ENCODE results near the gene FLAD1. TPM values are rescaled to one million over a fixed set of nuclear protein-coding genes. Genes with fewer than 3 reads are reported as not detected.

FLAD1 gene
- total RNA-seq, 1 experiment from 2014 or later = 97.0 TPM

- H3K9me3 Mint-ChIP-seq = no peaks in the 10 kb centered on the region
- no peak overlapping the region for H3T11ph ChIP-seq (ENCODE audit: low read length)
- H3K27ac Mint-ChIP-seq = no peak overlapping the region
- H3K56ac ChIP-seq (ENCODE audit: insufficient read length, low read depth, low read length) = no peak overlapping the region
- H3K18ac ChIP-seq (ENCODE audit: insufficient read length, low read depth, low read length) = no peak overlapping the region
- WGBS (ENCODE audit: extremely low coverage, insufficient read length, low lambda C conversion rate) = no CpG with 5 or more reads among the region's 11 CpGs
- H3K79me2 ChIP-seq (ENCODE audit: insufficient read depth, low read length) = no peaks in the 10 kb centered on the region
- no peak overlapping the region for H3K4ac ChIP-seq (ENCODE audit: low read depth, low read length)
- H2BK12ac ChIP-seq (ENCODE audit: insufficient read length, low read depth, low read length) = no peak overlapping the region
- no peak overlapping the region for H4K5ac ChIP-seq (ENCODE audit: insufficient read length, low read depth, low read length)
- H3K4me3 Mint-ChIP-seq = no peak overlapping the region
- no peak for DNase-seq
- no peaks in the 10 kb centered on the region for H3K27me3 ChIP-seq (ENCODE audit: insufficient read depth, low read length)
- TF ChIP-seq CTCF (conservative IDR thresholded peaks at IDR 0.05) = no peak
- peaks cover 2 to 15% (median 10%) of the 10 kb centered on the region in 3 experiments; a peak in 6 of 7 replicates for H3K36me3 Mint-ChIP-seq (ENCODE audit: insufficient read depth in 1 of 3, low read depth in 3 of 3)
- H2BK15ac ChIP-seq (ENCODE audit: low read depth, low read length) = no peak overlapping the region
- H3K4me2 ChIP-seq (ENCODE audit: insufficient read depth, insufficient read length, low read length) = no peak overlapping the region
- no peak overlapping the region for H3K14ac ChIP-seq (ENCODE audit: insufficient read depth, low read length)
- no peak overlapping the region for H3K27ac ChIP-seq (ENCODE audit: insufficient read length, low read depth, low read length)
- no peak overlapping the region for H2BK20ac ChIP-seq (ENCODE audit: low read depth, low read length, poor library complexity, severe bottlenecking)
- no peaks in the 10 kb centered on the region for H3K9me3 ChIP-seq (ENCODE audit: control insufficient read depth, low read depth, low read length)
- no peaks in the 10 kb centered on the region for H3K79me1 ChIP-seq (ENCODE audit: insufficient read depth, low read depth, low read length, poor library complexity, severe bottlenecking)
- no peak overlapping the region for H2BK5ac ChIP-seq (ENCODE audit: insufficient read length, low read length)
- H3K4me1 Mint-ChIP-seq = peaks cover 9 to 14% of the 10 kb centered on the region in 2 experiments
- H3K4me1 ChIP-seq (ENCODE audit: insufficient read depth, low read length) = no peaks in the 10 kb centered on the region
- H4K8ac ChIP-seq (replicated peaks; ENCODE audit: insufficient read length, low read depth, low read length) = no peak overlapping the region
- no peak overlapping the region for H4K91ac ChIP-seq (ENCODE audit: insufficient read length, low read depth, low read length)
- H2AK5ac ChIP-seq (ENCODE audit: insufficient read length, low read length) = no peak overlapping the region
- H2AFZ ChIP-seq (ENCODE audit: low read length) = no peak overlapping the region
- no peaks in the 10 kb centered on the region for H4K20me1 ChIP-seq (ENCODE audit: control insufficient read depth, insufficient read depth, insufficient read length)
- no peaks in the 10 kb centered on the region for H3K23me2 ChIP-seq (ENCODE audit: insufficient read length, low read depth, low read length, poor library complexity, severe bottlenecking)
- no peak overlapping the region for H3K23ac ChIP-seq (ENCODE audit: insufficient read length, low read depth, low read length)
- H2BK120ac ChIP-seq (ENCODE audit: low read depth, low read length, poor library complexity, severe bottlenecking) = no peak overlapping the region
- H3K27me3 Mint-ChIP-seq (ENCODE audit: low read depth) = no peaks in the 10 kb centered on the region
- H3K9ac ChIP-seq (ENCODE audit: extremely low read depth, insufficient read length, low read length) = no peak overlapping the region
Measured at GRCh38 chr1:154948079-154948478, 35.1 kb upstream of the FLAD1 start.

Data from H9 (cell line).